K562 (cell line): ENCODE measurements around the gene OR2L5. TPM values are rescaled to one million over a fixed set of nuclear protein-coding genes. Genes with fewer than 3 reads are reported as not detected.

Experiments used
- ATAC-seq: fragments of 200-7000 bp; cut with Tn5 transposase; 3 replicates; pipeline ENCODE4 v1.9.1; 2020; ENCODE audit warnings: moderate library complexity
- BruUV-seq: library from RNA; stranded (reverse); fragments of 400-500 nt; replicated peaks from 2 replicates; lab custom pipeline; 2021; lab: Mats Ljungman, UMichigan
- CTCF ChIA-PET: fragments of 300-600 bp; formaldehyde crosslinking; extraction: SDS; loops from one replicate; lab custom pipeline; 2021; ENCODE audit warnings: low intra/inter-chr PET ratio; lab: Yijun Ruan, JAX
- POLR2A ChIA-PET: fragments of 300-600, 350-650 bp; sonication (Branson Sonifier 250); formaldehyde crosslinking; extraction: SDS; loops from one replicate; lab custom pipeline; 2021; ENCODE audit warnings: antibody characterized with exemption, inconsistent platforms; lab: Yijun Ruan, JAX
- DNase-seq, 4 experiments: peaks; one replicate each; pipeline versions ENCODE4 v3.0.0 to v3.0.0-alpha.2; 2011 to 2018; ENCODE audit warnings: low spot score in 3 of 4, mixed read lengths in 3 of 4; ENCODE audit errors: extremely low read depth in 1 of 4
- FAIRE-seq: peaks from 2 replicates; lab custom pipeline; 2011; peaks lifted over from hg19 to GRCh38; lab: Jason Lieb, UNC
- H2AFZ ChIP-seq: 2 replicates; pipeline ENCODE4 v1.6.0; 2011; ENCODE audit warnings: low read depth, low read length, control low read depth, inconsistent platforms
- H3K27ac ChIP-seq: fragments of 200-600 bp; 3 replicates; pipeline ENCODE4 v1.8.0; 2011; ENCODE audit warnings: low read depth, mild to moderate bottlenecking, control low read depth, inconsistent platforms, low read length, moderate library complexity, mixed read lengths; ENCODE audit errors: extremely low read depth
- H3K27me3 ChIP-seq, 2 experiments: fragments of 300-600 bp in 1 of 2; 2 replicates in 1 of 2; 3 replicates in 1 of 2; pipeline versions ENCODE4 v1.6.0 to v1.8.0; 2011; ENCODE audit warnings: inconsistent platforms in 2 of 2, low read length in 2 of 2, mild to moderate bottlenecking in 1 of 2, mixed read lengths in 1 of 2, moderate library complexity in 1 of 2; ENCODE audit not compliant: control insufficient read depth in 2 of 2, insufficient read depth in 2 of 2
- H3K36me3 ChIP-seq: fragments of 300-600 bp; 3 replicates; pipeline ENCODE4 v1.8.0; 2011; ENCODE audit warnings: mild to moderate bottlenecking, low read length, inconsistent platforms; ENCODE audit not compliant: control insufficient read depth, insufficient read depth
- H3K4me1 ChIP-seq, 2 experiments: fragments of 200-600 bp in 1 of 2; replicated peaks in 1 of 2; 2 replicates in 1 of 2; 3 replicates in 1 of 2; pipeline versions ENCODE4 v1.5.1 to v1.8.0; 2011; ENCODE audit warnings: inconsistent platforms in 2 of 2, low read length in 2 of 2, mild to moderate bottlenecking in 1 of 2, mixed read lengths in 1 of 2, moderate library complexity in 1 of 2; ENCODE audit not compliant: control insufficient read depth in 2 of 2, insufficient read depth in 2 of 2
- H3K4me2 ChIP-seq: 2 replicates; pipeline ENCODE4 v1.6.1; 2011; ENCODE audit warnings: low read length, control low read depth, inconsistent platforms, mixed read lengths; ENCODE audit not compliant: insufficient read depth
- H3K4me3 ChIP-seq: fragments of 200-600 bp; sonication (generic), shearing (Covaris generic); 2 replicates; pipeline ENCODE4 v1.5.1; 2016; ENCODE audit warnings: control low read depth, inconsistent platforms
- H3K79me2 ChIP-seq: fragments of 200-600 bp; 3 replicates; pipeline ENCODE4 v1.8.0; 2011; ENCODE audit warnings: low read length, inconsistent platforms; ENCODE audit not compliant: control insufficient read depth, insufficient read depth
- H3K9ac ChIP-seq, 2 experiments: 2 replicates each; pipeline versions ENCODE4 v1.6.0 to v1.6.1; 2011; ENCODE audit warnings: low read depth in 2 of 2, low read length in 2 of 2, control low read depth in 1 of 2, inconsistent platforms in 1 of 2, mild to moderate bottlenecking in 1 of 2, mixed read lengths in 1 of 2; ENCODE audit not compliant: insufficient read depth in 1 of 2
- H3K9me1 ChIP-seq: one replicate; pipeline ENCODE4 v1.6.0; 2011; ENCODE audit warnings: inconsistent platforms, mild to moderate bottlenecking, low read length, moderate library complexity; ENCODE audit not compliant: control insufficient read depth, insufficient read depth
- H3K9me3 ChIP-seq: replicated peaks from 2 replicates; pipeline ENCODE4 v1.5.1; 2011; ENCODE audit warnings: low read depth, low read length, inconsistent platforms; ENCODE audit not compliant: control insufficient read depth, insufficient read depth
- H4K20me1 ChIP-seq: replicated peaks from 2 replicates; pipeline ENCODE4 v1.6.1; 2011; ENCODE audit warnings: low read length, inconsistent platforms, mixed read lengths; ENCODE audit not compliant: control insufficient read depth, insufficient read depth
- HDAC2 ChIP-seq: fragments of 450-650 bp; IDR thresholded peaks from 2 replicates; pipeline ENCODE4 v1.6.1; 2016; ENCODE audit warnings: mild to moderate bottlenecking
- KLF1 ChIP-seq: fragments of 450-650 bp; IDR thresholded peaks from 2 replicates; pipeline ENCODE4 v1.6.1; 2016; ENCODE audit warnings: missing genetic modification characterization, missing compliant biosample characterization
- MAFK ChIP-seq: IDR thresholded peaks from 2 replicates; pipeline ENCODE4 v1.6.1; 2011; ENCODE audit warnings: low read length, improper control_type of control experiment
- RERE ChIP-seq: sonication (generic); formaldehyde crosslinking; IDR thresholded peaks from 2 replicates; pipeline ENCODE4 v1.8.0; 2023; ENCODE audit warnings: missing genetic modification reagents, mild to moderate bottlenecking, borderline replicate concordance
- SREBF1 ChIP-seq: fragments of 150-350 bp; IDR thresholded peaks from 2 replicates; pipeline ENCODE4 v1.6.1; 2014; ENCODE audit warnings: antibody characterized with exemption, low read depth, low read length, borderline replicate concordance
- TSHZ1 ChIP-seq: fragments of 250-450 bp; sonication (Bioruptor Pico); IDR thresholded peaks from 2 replicates; pipeline ENCODE4 v1.4.0; 2020; ENCODE audit warnings: mild to moderate bottlenecking, moderate library complexity
- ZFP1 ChIP-seq: fragments of 450-650 bp; formaldehyde crosslinking; IDR thresholded peaks from 2 replicates; pipeline ENCODE4 v1.4.0; 2020; ENCODE audit warnings: mild to moderate bottlenecking, mixed read lengths
- ZNF217 ChIP-seq: sonication (generic); formaldehyde crosslinking; IDR thresholded peaks from 2 replicates; pipeline ENCODE4 v1.8.0; 2022; ENCODE audit warnings: mild to moderate bottlenecking, missing genetic modification reagents
- in situ Hi-C: fragments of 300-500 bp; cut with MboI; formaldehyde crosslinking; loops from 4 replicates; pipeline ENCODE4 v1.15.0; 2018; ENCODE audit warnings: inconsistent platforms, mixed read lengths
- intact Hi-C: fragments of 100-400 bp; cut with micrococcal nuclease; formaldehyde crosslinking; loops from 2 replicates; pipeline ENCODE4 v1.14.2; 2022
- polyA plus RNA-seq, 8 experiments: library from polyadenylated mRNA; depleted of rRNA in 4 of 8; stranded (reverse) in 5 of 8; unstranded in 3 of 8; fragments of >200 nt; fragmentation: Nextera tagmentation in 2 of 8; fragmentation: Illumina TruSeq in 1 of 8; extraction: Ambion mirVana in 2 of 8; extraction: Trizol in 1 of 8; gene quantifications; 2 replicates each; pipeline versions ENCODE4 v1.2.1 to v1.2.3, GENCODE V29; 2011 to 2014; ENCODE audit warnings: inconsistent platforms in 1 of 8, missing spikeins in 1 of 8
- total RNA-seq, 7 experiments: library from RNA; depleted of rRNA in 6 of 7; stranded (reverse); fragments of >200 nt in 6 of 7; fragmentation: Illumina TruSeq in 2 of 7; extraction: Trizol in 2 of 7; gene quantifications; 2 replicates each; pipeline versions ENCODE4 v1.2.1 to v1.2.3, GENCODE V29; 2011 to 2021; ENCODE audit warnings: low replicate concordance in 1 of 7

OR2L5 gene
- total and polyA plus RNA-seq, 9 of the 15 experiments (the other 6 are each of a cell fraction or from before 2014, with no cell fraction given) = 0.03 TPM; not detected in 8

GRCh38 chr1:248054671-248055070 is 41.2 kb downstream of the OR2L5 start:
- DNase-seq = no peak
- 0 out of 2 replicates have a peak, but pooled peaks cover 5% of the 10 kb centered on the region for H3K9me3 ChIP-seq
- BruUV-seq = no TSS peak

More at GRCh38 chr1:248054671-248055070, 41.2 kb downstream of the OR2L5 start:
- H3K9ac ChIP-seq = no peak overlapping the region
- H3K9me1 ChIP-seq = no peaks in the 10 kb centered on the region
- CTCF ChIA-PET = no interaction called here
- H3K4me2 ChIP-seq = no peak overlapping the region
- no peaks in the 10 kb centered on the region for H3K27me3 ChIP-seq
- no peaks in the 10 kb centered on the region for H4K20me1 ChIP-seq
- intact Hi-C loops (no loop called here), in situ Hi-C loops (no loop called here)
- ATAC-seq (no peak), FAIRE-seq (no peak)
- no peak for TF ChIP-seq ZFP1 (CRISPR knock-in tag)
- no peak for TF ChIP-seq KLF1 (tag)
- TF ChIP-seq ZNF217 = no peak
- TF ChIP-seq MAFK = no peak
- TF ChIP-seq SREBF1 = no peak
- no peak for TF ChIP-seq HDAC2
- no peak for TF ChIP-seq RERE (CRISPR knock-in tag)
- TF ChIP-seq TSHZ1 = no peak
- H3K4me1 ChIP-seq = no peaks in the 10 kb centered on the region
- H3K4me3 ChIP-seq = no peak overlapping the region
- POLR2A ChIA-PET = no interaction called here
- no peak overlapping the region for H2AFZ ChIP-seq
- no peaks in the 10 kb centered on the region for H3K36me3 ChIP-seq
- H3K79me2 ChIP-seq = no peaks in the 10 kb centered on the region
- no peak overlapping the region for H3K27ac ChIP-seq
